ENCODE data around the gene NEGR1.

The NEGR1 gene

DNA sequence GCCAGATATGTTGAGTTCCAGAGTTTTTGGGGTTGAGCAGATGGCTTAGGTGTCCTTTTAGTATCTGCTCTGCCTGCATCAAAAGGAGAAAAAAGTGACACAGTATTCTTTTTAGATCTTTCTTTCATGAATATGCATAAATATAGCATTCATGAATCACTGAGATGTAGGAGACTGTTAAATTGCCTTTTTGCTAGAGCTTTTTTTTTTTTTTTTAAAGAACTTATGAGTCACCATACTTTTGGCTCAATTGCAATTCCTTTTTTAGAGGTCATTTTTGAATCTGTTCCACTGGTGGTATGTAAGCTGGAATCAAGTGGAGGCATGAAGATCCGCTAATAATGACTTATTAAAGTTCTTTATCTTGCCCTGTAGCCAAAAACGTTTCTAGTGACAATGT, 720.6 kb downstream of the NEGR1 start:
- no peak for DNase-seq (ENCODE audit: low spot score)

DNA sequence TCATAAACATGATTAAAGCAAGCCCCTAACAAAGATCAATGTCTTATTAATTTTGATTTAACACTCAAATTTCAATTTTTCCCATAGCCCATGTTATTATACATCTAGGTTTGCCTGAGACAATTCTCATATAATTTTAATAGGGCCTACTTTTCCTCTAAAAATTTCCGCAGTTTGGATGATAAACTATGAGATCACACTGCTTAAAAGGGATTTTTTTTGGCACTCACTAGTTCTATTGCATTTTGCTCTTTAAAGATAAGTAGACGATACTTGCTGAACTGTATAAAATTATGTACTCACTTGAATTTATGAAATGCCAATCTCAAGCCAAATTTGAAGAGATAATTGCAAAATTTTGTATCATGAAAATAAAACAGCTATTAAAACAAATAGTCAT, 721.1 kb downstream of the NEGR1 start:
- no peak for DNase-seq (ENCODE audit: low spot score)

DNA sequence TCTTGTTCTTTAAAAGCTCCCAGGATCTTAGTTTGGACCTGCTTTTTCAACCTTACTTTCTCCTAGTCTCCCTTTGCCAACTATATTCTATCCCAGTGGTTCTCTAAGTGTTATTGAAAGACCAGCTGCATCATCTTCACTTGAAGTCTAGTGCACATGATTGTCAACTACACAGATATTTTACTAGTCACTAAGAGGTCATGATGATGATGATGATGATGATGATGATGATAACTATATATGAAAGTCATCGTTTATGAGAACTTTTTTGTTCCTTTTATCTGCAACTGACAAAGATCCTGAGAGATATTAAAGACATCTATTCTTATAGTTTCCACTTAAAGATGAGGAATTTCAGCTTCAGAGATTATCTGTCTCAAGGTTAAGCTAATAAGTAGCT, 722.5 kb downstream of the NEGR1 start:
- no peak for DNase-seq (ENCODE audit: low spot score)

DNA sequence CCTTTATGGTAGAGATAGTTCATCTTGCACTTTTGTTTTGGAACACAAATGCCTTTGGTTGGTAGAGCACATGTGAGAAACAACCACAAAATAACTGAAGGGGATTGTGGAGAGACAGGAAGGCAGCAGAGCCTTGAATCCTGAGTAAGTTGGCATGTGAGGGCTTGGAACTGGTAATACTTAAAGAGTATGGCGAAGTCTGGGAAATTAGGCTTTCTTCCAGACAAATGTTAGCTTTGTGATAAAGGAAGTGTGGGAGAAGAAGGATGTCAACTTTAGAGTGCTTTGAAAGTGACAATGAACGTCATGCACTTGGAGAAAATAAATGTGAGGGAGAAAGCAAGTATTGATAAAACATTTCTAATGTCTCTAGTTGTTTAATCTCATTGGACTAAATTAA, 725.2 kb downstream of the NEGR1 start:
- DNase-seq (ENCODE audit: low spot score), result no peak

DNA sequence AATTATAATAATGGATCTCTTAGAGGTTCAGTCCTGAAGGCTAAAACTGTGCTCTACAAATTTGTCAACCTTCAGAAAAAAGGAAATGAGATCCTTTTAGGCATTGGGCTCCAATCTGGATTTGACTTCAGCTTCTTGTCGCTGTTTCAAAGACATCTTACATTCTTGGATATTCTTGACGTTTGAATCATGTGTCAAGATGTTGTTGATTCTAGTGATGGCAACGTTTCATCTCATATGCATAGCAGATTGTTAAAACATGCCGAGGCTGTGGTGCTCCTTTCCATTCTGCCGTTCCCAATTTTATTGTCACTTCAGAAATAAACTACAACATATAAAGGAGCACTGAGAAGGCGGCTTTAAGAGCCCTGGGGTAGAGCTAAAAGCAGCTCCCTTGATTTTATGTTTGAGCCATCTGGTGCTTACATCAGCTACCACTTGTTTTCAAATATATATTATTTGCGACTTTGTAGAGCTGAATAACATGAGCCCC, 733.9 kb downstream of the NEGR1 start:
- peak; percentile 11 for DNase-seq (ENCODE audit: low spot score)

DNA sequence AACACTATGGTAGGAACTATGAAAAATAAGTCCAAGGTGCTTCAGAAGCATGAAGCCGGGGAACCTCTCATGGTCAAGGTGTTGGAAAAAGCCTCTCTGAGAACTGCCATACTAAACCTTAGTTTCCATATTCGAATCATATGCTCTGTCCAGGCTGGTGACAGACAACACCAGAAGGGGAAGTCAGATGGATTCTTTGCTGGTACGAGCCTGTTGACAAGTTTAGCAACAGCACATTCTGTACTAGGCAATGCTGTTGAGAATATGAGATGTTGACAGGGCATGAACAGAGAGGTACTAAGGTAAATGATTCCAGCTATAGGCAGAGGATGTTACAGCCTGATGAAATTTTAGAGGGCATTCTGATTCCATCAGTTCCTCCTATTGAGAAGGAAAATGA, 740.2 kb downstream of the NEGR1 start:
- no peak for DNase-seq (ENCODE audit: low spot score)

DNA sequence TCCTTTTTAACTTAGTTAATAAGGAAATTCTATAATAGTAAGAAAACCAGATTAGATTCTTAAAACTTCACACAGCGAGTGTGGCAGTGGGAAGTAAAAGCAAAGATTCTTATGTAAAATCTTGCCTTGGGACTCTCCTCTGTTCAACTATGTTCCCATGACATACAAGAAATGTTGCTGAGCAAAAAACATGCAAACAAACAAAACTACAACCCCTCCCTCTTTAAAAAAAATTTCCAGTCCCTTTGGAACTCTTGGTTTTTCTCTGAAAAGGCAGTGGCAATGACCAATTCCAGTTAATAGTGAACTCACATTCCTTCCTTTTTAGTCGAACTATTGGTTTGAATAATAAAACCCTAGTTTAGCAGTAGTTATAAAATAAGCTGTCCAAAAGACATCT, 748.4 kb downstream of the NEGR1 start:
- DNase-seq (ENCODE audit: low spot score), result no peak

DNA sequence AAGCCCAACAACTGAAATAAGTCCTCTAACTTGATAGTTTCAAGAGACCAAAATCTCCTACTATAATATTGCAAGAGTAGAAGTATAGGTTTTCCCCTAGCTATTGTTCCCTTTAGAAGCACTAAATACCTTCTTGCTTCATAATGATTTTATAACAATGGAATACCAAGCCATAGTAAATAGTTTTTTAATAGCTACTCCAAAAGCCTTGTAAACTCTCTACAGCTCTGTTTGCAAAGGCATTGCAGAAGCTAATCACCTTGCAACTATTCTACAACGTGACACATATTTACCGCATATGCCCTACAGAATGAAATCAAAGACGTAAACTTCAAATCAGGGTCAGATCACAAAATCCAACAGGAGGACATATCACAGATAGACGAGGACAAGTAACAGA, 750.0 kb downstream of the NEGR1 start:
- DNase-seq (ENCODE audit: low spot score), result no peak

DNA sequence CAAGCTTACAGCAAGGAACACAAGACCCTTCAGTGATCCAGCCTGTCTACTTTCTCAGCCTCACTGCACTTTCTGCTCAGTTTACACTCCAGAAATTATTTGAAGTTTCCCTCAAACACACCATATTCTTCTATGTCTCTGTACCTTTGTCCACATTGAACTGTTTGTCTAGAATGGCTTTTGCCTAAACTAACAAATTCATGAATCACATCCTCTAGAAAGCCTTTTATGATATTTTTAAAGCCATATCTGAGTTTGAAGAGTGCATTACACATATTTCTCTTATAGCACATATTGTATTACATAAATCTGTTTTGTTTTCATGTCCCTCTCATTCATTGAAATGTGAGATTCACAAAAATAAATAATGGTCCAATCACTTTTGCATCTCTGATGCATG, 755.5 kb downstream of the NEGR1 start:
- DNase-seq (ENCODE audit: low spot score), result no peak

DNA sequence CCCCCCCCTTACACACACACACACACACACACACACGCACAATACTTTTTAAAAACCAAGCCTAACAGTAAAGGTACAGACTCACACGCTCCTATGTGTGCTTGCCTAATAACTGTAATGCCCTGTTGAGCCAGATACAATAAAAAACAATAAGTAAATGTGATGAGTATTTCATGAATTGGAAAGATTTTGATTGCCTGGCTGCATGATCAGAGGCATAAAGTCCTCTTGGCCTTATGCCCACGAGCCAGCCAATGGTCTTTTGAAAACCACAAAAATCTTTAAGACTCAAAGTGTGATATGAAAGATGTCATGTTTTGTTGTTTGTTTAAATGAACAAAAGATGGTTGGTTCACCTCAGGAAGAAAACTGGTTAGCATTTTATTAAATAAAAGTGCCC, 759.6 kb downstream of the NEGR1 start:
- no peak for DNase-seq (ENCODE audit: low spot score)

DNA sequence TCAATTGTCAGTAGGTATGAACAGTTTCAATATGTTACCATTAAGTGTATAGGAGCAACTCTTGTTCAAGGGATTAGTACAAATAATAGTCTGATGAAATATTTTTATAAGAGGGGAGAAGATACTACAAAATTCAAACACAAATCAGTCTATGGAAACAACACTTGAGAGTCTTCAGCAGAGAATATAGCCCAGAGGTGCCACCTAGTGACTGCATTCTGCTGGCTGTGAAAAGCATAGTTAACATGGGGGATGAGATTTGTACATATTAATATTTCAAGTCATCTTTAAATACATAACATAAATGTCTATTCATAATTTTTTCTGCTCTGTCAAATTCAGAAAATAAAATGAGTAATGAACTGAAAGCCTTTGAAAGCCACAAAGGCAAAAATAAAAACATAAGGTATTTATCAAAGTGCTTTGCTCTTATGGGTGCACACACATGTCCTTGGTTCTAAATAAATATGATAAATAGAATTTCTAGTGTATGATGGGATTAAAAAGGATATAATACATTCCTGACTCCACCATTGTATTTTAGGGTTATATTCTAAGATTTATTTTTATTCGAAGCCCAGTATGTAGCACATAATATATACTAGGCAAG, 760.6 kb downstream of the NEGR1 start:
- peak; percentile 68 for DNase-seq (ENCODE audit: low spot score)

DNA sequence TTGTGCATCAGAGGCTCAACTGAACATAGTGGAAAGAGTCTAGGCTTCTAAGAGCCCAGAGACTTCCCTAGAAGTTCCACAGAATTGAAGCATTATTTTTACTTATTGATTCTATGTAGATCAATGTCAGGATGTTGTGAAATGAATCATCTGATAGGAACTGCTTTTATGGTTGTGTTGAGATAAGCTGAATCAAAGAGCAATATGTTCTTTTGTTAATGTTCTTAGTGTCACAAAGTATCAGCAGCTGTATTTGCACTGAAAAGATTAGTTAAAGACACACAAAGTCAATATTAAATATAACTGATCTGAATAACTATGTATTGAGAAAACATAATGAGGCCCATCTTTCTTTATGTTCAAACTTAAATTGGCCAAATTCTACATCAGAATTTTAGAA, 770.8 kb downstream of the NEGR1 start:
- DNase-seq (ENCODE audit: low spot score), result no peak

DNA sequence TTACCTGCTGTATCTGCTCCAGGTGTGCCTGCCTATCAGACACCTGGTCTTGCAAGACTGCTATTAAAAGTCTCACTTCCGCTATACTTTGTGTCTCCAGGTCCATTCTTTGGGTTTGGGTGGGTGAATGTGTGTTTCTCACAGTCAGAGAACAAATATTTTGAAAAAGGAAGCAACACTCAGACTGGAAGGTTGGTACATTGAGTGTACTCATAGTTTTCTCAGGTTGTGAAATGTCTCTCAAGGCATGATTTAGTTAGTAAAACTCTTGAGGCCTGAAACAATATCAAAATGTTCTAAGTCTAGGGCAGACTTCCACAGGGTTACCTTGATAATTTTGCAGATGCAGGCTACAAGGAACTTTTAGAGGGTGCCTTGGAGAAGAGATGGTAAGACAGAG, 771.6 kb downstream of the NEGR1 start:
- DNase-seq (ENCODE audit: low spot score), result no peak

DNA sequence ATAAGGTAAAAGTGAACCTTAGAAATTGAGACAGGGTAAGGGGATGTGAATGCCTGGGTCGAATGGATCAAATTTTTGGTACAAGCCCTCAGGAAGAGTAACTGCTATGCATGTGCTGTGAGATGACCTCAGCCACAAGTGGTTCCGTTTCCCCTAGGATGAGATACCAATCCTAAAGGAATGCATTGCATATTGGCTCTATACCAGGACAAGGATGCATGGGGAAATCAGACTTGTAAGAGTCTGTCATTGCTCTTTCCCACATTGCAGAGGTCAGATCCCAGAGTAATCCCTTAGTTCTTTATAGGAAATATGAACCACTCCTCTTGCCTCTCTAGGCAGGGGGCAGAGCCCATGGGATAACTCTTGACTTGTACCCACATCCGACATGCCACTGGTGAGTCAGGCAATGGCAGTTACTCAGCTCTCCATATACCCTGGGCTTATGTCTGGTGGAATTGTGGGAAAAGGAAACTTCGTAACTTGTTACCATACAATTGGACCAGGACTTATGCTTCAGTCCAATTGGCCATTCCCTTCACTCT, 773.2 kb downstream of the NEGR1 start:
- DNase-seq (ENCODE audit: low spot score), result no peak

DNA sequence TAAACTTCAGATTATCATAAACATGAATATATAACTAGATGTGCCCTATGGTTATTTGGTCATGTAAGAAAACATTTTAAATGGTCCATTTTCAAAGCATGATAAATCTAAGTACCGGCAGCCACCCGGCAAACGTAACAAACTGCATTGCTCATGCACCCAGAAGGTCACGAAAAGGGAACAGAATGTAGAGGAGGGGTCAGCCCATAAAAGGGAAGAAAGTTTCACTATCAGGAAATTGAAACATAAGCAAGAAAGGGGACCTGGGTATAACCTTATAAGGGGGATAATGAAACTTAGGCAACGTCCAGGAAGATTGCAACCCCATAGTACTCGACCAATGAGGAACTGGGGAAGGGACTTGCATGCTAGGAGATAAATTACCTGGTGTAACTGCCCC, 780.3 kb downstream of the NEGR1 start:
- DNase-seq (ENCODE audit: low spot score), result no peak

DNA sequence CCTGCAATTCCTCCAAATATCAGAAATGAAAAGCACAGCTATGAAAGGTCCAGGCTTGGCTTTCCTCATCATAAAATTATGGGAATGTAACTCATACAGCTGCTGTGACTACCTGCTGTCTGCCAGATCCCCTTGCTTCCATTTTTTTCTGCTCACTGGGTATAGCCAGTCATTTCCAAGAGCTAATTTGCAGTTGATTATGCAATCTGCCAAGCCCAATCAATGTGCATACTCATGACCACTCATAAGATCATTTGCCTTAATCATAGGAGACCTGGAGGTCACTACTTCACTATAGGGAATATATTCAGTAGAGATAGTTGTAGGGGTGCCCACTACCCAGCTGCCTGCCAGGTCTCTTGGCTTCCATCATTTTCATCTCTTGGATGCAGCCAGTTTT, 783.8 kb downstream of the NEGR1 start:
- DNase-seq (ENCODE audit: low spot score), result no peak

DNA sequence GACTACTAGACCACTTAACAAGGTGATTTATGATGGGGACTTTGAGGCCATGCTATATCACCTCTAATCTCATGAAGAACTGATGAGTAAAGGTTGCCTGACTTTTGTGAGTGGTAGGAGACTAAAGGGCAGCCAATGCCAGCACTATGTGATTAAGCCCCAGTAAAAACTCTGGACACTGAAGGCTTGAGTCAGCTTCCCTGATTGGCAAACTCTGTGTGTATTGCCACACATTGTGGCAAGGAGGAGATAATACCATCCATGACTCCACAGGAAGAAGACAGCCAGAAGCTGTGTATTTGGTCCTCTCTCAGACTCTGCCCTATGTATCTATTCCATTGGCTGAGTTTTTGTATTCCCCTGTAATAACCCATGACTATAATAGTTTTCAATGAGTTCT, 788.2 kb downstream of the NEGR1 start:
- DNase-seq (ENCODE audit: low spot score), result no peak

DNA sequence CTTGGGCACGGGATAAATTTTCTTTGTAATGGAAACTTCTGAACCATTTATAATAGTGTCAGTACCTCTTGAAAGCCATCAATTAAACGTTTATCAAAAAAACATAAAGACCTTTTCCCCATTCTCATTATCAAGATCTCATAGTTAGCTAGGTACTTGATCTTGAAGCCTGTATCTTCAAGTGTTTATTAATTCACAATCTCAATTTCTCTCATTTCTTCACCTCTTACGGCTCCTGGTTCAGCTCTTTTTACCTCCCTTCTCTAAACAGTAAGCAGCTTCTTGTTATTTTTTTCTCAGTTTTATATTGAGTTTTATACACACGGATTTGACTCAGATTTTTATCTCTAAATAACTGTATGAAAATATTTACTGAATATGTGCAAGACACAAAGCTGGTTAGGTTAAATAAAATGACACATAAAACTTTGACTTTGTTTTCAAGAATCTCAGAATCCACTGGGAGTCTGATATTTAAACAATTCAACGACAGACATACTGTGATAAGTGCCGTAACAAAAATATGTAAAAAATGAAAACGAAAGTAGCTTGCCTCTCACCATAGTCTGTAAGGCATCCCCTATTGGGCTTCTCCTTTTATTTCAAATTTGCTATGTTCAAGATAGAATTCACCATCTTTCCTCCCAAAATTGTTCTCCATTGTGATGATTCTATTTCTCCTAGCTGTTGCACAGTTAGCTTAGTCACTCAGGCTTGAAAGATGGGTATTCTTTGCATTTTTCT, 789.9 kb downstream of the NEGR1 start:
- no peak for DNase-seq (ENCODE audit: low spot score)

DNA sequence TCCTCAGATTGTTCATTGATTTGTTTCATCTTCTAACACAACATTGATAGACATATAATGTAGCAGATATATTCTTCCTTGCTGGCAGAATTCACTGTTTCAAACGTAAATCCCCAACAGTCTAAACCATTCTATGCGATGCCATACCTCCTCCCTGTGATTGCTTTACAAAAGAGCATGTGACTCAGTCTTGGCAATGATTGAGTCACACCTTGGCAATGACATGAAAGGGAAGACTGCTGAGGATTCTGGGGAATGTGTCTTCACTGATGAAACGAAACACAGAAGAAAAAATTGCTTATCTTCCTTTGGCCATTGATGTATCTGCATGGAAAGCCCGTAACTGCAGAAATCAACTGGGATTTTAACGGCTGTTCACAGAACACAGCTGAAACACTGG, 791.9 kb downstream of the NEGR1 start:
- no peak for DNase-seq (ENCODE audit: low spot score)

DNA sequence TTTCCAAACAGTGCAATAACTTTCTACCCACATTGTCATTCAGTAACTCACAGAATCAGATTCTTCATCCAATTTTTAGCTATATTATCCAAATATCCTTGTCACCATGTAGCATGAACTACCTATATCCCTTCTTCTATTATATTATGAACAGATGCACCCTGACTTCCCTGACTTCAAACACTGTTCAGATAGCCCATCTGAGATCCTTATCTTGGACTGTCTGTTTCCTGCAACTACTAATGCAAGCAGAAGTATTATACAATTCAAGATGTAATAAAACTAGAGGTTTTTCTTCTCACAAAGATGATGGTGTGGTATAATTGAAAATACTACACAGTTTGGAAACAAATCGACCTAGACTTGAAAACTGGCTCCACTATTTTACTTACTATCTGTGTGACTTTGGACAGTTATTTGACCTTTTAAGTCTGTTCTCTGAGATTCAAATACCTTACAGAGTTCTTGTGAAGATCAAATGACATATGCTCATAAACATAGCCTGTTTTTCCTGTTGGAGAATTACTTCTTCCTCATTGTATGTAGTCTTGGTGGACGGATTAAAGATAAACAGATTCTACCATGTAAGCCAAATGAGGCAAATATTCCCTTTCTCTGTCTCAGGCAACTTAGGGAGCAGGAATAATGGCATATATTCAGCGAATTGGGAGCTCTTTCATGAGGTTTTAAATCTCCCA, 793.6 kb downstream of the NEGR1 start:
- DNase-seq (ENCODE audit: low spot score), result no peak

DNA sequence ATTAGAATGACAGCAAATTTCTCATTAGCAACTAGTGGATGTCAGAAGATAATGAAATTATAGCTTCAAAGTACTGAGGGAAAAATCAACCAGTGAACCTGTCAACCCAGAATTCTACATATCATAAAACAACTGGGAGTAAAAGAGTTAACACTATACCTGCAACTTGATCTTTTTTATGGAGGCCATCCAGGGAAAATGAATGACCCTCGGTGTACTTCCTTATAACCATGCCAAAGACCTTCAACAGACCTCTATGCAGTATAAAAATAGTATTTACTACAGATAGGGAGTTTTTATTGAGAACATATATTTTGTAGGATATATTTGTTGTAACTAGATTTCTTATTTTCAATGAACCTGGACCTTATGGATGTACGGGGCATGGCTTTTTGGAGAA, 809.0 kb downstream of the NEGR1 start:
- DNase-seq (ENCODE audit: low spot score), result no peak

DNA sequence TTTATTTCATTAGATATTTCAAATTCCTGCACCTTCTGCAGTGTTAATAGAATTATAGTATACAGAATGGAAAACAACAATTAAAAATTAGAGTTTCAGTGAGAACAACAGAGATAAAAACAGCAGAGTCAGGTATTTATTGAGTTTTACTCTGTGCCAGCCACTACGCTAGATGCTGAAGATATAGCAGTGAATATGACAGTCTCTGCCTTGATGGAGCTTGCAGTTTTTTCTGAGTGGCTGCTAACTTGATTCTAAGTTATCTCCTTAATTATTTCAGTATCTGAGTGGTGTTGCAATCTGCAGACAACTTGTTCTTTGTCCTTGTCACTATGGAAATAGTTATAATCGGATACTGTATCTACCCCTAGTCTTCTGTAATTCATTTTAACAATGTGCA, 817.2 kb downstream of the NEGR1 start:
- DNase-seq (ENCODE audit: low spot score), result no peak

DNA sequence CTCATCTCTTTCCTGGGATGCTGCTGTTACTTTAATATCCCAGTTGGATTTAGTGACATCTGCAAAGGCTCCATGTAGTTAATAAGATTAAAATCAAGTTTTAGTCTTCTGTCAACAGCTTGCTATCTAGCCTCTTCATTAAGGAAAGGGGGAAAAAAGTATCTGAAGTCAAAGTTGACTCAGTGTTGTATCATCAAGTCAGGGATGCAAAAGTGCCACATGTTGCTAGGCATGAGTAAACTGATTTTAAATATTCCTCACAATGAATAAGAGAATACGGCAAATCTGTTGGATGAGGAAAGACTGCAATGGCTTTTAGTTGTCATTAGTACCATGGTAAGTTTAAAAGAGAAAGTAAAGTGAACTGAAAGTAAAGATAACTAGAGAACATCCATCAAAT, 818.3 kb downstream of the NEGR1 start:
- no peak for DNase-seq (ENCODE audit: low spot score)
